Endothelial cell of umbilical vein (primary cell): ENCODE data around the gene TNFRSF1B. TPM values are rescaled to one million over a fixed set of nuclear protein-coding genes. Genes with fewer than 3 reads are reported as not detected.

Source experiments
- BruUV-seq: library from RNA; stranded (reverse); fragments of 400-500 nt; replicated peaks from 2 replicates; lab custom pipeline; 2021; lab: Mats Ljungman, UMichigan
- CTCF ChIA-PET: fragments of 300-600, 350-600 bp; sonication (Branson Sonifier 250); formaldehyde crosslinking; loops from one replicate; lab custom pipeline; 2021; ENCODE audit warnings: antibody characterized with exemption, inconsistent platforms; lab: Charles Lee
- POLR2A ChIA-PET: fragments of 300-600, 350-600 bp; sonication (Branson Sonifier 250); formaldehyde crosslinking; loops from one replicate; lab custom pipeline; 2021; ENCODE audit warnings: antibody characterized with exemption, inconsistent platforms; lab: Charles Lee
- DNase-seq: peaks from one replicate; pipeline ENCODE4 v3.0.0-alpha.2; 2011; ENCODE audit warnings: low read depth, low spot score
- FAIRE-seq: peaks from 2 replicates; lab custom pipeline; 2011; peaks lifted over from hg19 to GRCh38; lab: Jason Lieb, UNC
- H2AFZ ChIP-seq: 2 replicates; pipeline ENCODE4 v1.6.0; 2012; ENCODE audit warnings: low read depth, low read length, control low read depth, inconsistent platforms
- H3K27ac ChIP-seq: 2 replicates; pipeline ENCODE4 v1.5.1; 2011; ENCODE audit warnings: low read depth, mild to moderate bottlenecking, control low read depth, low read length, moderate library complexity; ENCODE audit not compliant: insufficient read depth
- H3K27me3 ChIP-seq, 2 experiments: 2 replicates each; pipeline versions ENCODE4 v1.6.0 to v1.6.1; 2011; ENCODE audit warnings: low read length in 2 of 2, mixed read lengths in 1 of 2; ENCODE audit not compliant: control insufficient read depth in 2 of 2, insufficient read depth in 2 of 2
- H3K36me3 ChIP-seq, 2 experiments: 2 replicates in 1 of 2; 3 replicates in 1 of 2; pipeline ENCODE4 v1.5.1; 2011; ENCODE audit warnings: low read length in 2 of 2, mild to moderate bottlenecking in 1 of 2, moderate library complexity in 1 of 2; ENCODE audit not compliant: control insufficient read depth in 2 of 2, insufficient read depth in 2 of 2; ENCODE audit errors: extremely low read depth in 1 of 2
- H3K4me1 ChIP-seq: 3 replicates; pipeline ENCODE4 v1.5.1; 2011; ENCODE audit warnings: mild to moderate bottlenecking, low read length; ENCODE audit not compliant: control insufficient read depth, insufficient read depth; ENCODE audit errors: extremely low read depth
- H3K4me2 ChIP-seq: 2 replicates; pipeline ENCODE4 v1.6.1; 2011; ENCODE audit warnings: low read length, control low read depth, mixed read lengths; ENCODE audit not compliant: insufficient read depth
- H3K4me3 ChIP-seq, 3 experiments: fragments of 200-600 bp in 1 of 3; sonication (generic), shearing (Covaris generic) in 1 of 3; replicated peaks in 1 of 3; 2 replicates each; pipeline ENCODE4 v1.5.1; 2011 to 2016; ENCODE audit warnings: control low read depth in 3 of 3, low read length in 3 of 3, mild to moderate bottlenecking in 2 of 3, inconsistent platforms in 1 of 3, low read depth in 1 of 3, moderate library complexity in 1 of 3; ENCODE audit not compliant: insufficient read depth in 1 of 3
- H3K79me2 ChIP-seq: 2 replicates; pipeline ENCODE4 v1.6.0; 2012; ENCODE audit warnings: low read length, inconsistent platforms; ENCODE audit not compliant: control insufficient read depth, insufficient read depth
- H3K9ac ChIP-seq: replicated peaks from 2 replicates; pipeline ENCODE3; 2011; ENCODE audit warnings: low read length, control low read depth; ENCODE audit not compliant: insufficient read depth; ENCODE audit errors: extremely low read depth
- H3K9me1 ChIP-seq: replicated peaks from 3 replicates; pipeline ENCODE4 v1.6.0; 2011; ENCODE audit warnings: mild to moderate bottlenecking, low read length; ENCODE audit not compliant: control insufficient read depth, insufficient read depth; ENCODE audit errors: extremely low read depth
- H3K9me3 ChIP-seq: replicated peaks from 2 replicates; pipeline ENCODE4 v1.5.1; 2012; ENCODE audit warnings: low read length, inconsistent platforms; ENCODE audit not compliant: control insufficient read depth, insufficient read depth
- H4K20me1 ChIP-seq: replicated peaks from 2 replicates; pipeline ENCODE3; 2011; ENCODE audit warnings: mild to moderate bottlenecking, low read length; ENCODE audit not compliant: control insufficient read depth, insufficient read depth; ENCODE audit errors: extremely low read depth
- CTCF ChIP-seq, 2 donors: IDR thresholded peaks; 1 replicate in 1 of 2; 2 replicates in 1 of 2; pipeline ENCODE4 v1.5.1; 2011; ENCODE audit warnings: low read length in 2 of 2, mild to moderate bottlenecking in 2 of 2, moderate library complexity in 2 of 2, control low read depth in 1 of 2, inconsistent platforms in 1 of 2, low read depth in 1 of 2; ENCODE audit not compliant: insufficient read depth in 1 of 2; ENCODE audit errors: extremely low read depth in 1 of 2
- EZH2 ChIP-seq: IDR thresholded peaks from 2 replicates; pipeline ENCODE4 v1.6.1; 2012; ENCODE audit warnings: borderline replicate concordance, low read depth, mild to moderate bottlenecking, moderate library complexity, low read length, inconsistent platforms; ENCODE audit not compliant: severe bottlenecking
- FOS ChIP-seq: IDR thresholded peaks from 2 replicates; pipeline ENCODE4 v1.6.1; 2011; ENCODE audit warnings: mild to moderate bottlenecking, low read length, moderate library complexity, borderline replicate concordance; ENCODE audit not compliant: insufficient read depth
- GATA2 ChIP-seq: IDR thresholded peaks from 2 replicates; pipeline ENCODE4 v1.7.0; 2011; ENCODE audit warnings: low read depth, mild to moderate bottlenecking, moderate library complexity, mixed read lengths, low read length; ENCODE audit not compliant: insufficient read length, insufficient read depth
- JUN ChIP-seq: IDR thresholded peaks from 2 replicates; pipeline ENCODE4 v1.6.1; 2011; ENCODE audit warnings: borderline replicate concordance, low read depth; ENCODE audit not compliant: insufficient read length, insufficient read depth
- MAX ChIP-seq: IDR thresholded peaks from 2 replicates; pipeline ENCODE4 v1.6.1; 2011; ENCODE audit not compliant: insufficient read depth, insufficient read length
- MYC ChIP-seq: IDR thresholded peaks from one replicate; pipeline ENCODE4 v1.6.1; 2011; ENCODE audit warnings: mild to moderate bottlenecking, low read depth, low read length
- POLR2A ChIP-seq: IDR thresholded peaks from 2 replicates; pipeline ENCODE4 v1.6.1; 2012; ENCODE audit warnings: low read depth, mild to moderate bottlenecking, control low read depth, low read length
- POLR2AphosphoS5 ChIP-seq: IDR thresholded peaks from 2 replicates; pipeline ENCODE4 v1.6.1; 2012; ENCODE audit warnings: low read depth, mild to moderate bottlenecking, control low read depth, low read length, moderate library complexity; ENCODE audit not compliant: insufficient read depth
- dilution Hi-C: fragments of 300-500 bp; cut with MboI; formaldehyde crosslinking; loops from one replicate; pipeline ENCODE4 v1.15.0; 2019; ENCODE audit warnings: low sequenced_read_pairs; ENCODE audit not compliant: extremely low pct_ligation_motif_present
- intact Hi-C: fragments of 100-400 bp; cut with micrococcal nuclease; formaldehyde crosslinking; loops from one replicate; pipeline ENCODE4 v1.10.0; 2022
- polyA plus RNA-seq, 4 experiments: library from polyadenylated mRNA; depleted of rRNA in 3 of 4; stranded (reverse) in 3 of 4; unstranded in 1 of 4; fragments of >200 nt; gene quantifications; 2 replicates each; pipeline versions ENCODE4 v1.2.1 to v1.2.3, GENCODE V29; 2011 to 2012; ENCODE audit warnings: missing spikeins in 1 of 4
- total RNA-seq: library from RNA; stranded (reverse); gene quantifications from 2 replicates; pipeline ENCODE4 v1.2.3, GENCODE V29; 2021

TNFRSF1B gene
- total and polyA plus RNA-seq, 2 donors (not counting 3 experiments of a cell fraction or from before 2014, with no cell fraction given): 53.6 to 65.9 TPM

- no peak overlapping the region for H3K4me2 ChIP-seq
- no peaks in the 10 kb centered on the region for H3K36me3 ChIP-seq
- POLR2A ChIA-PET: no interaction called here
- dilution Hi-C loops: no loop called here
- intact Hi-C loops: no loop called here
- no peaks in the 10 kb centered on the region for H4K20me1 ChIP-seq
- H3K9me1 ChIP-seq: no peaks in the 10 kb centered on the region
- H3K27me3 ChIP-seq: no peaks in the 10 kb centered on the region
- no peak overlapping the region for H2AFZ ChIP-seq
- no peak overlapping the region for H3K4me3 ChIP-seq
- TF ChIP-seq MYC (no peak), CTCF (IDR thresholded peaks at IDR 0.05; ENCODE audit: extremely low read depth in 1 of 2, insufficient read depth in 1 of 2, low read depth in 1 of 2, low read length in 2 of 2) (no peak), POLR2AphosphoS5 (no peak), MAX (no peak), EZH2 (no peak), FOS (no peak), GATA2 (no peak), JUN (no peak), POLR2A (no peak)
- DNase-seq: no peak
- BruUV-seq: no TSS peak
- no peak overlapping the region for H3K9ac ChIP-seq
- FAIRE-seq: no peak
- peaks cover 2% of the 10 kb centered on the region for H3K4me1 ChIP-seq
- H3K9me3 ChIP-seq: no peaks in the 10 kb centered on the region
- no peaks in the 10 kb centered on the region for H3K79me2 ChIP-seq
- H3K27ac ChIP-seq: no peak overlapping the region
- CTCF ChIA-PET: interaction anchor here (0.6 to 7.2 kb wide), 4 partner anchors 9 to 21 kb away, joined by 3 to 48 read pairs (median 4); no protein-coding TSS in a partner anchor
Measured at GRCh38 chr1:12138196-12139168, 28.3 kb upstream of the TNFRSF1B start.
